GM18507 (cell line): ENCODE results near the gene FREM3.
A peak's percentile ranks its signal among the peaks of the same experiment; 100 is the strongest.
"Not testable (repeated sequence)": the region's sequence is repeated elsewhere in the genome, so short reads cannot be mapped to it uniquely, and the experiment has no call there.

ENCODE experiments used
- DNase-seq: peaks from one replicate; pipeline ENCODE4 v3.0.0; 2011; ENCODE audit warnings: low read depth; ENCODE audit not compliant: insufficient read length; ENCODE audit errors: extremely low spot score
- FAIRE-seq: peaks from 2 replicates; lab custom pipeline; 2011; peaks lifted over from hg19 to GRCh38; lab: Jason Lieb, UNC

The FREM3 gene

GRCh38 chr4:143598816-143599215, 101.7 kb downstream of the FREM3 start:
- FAIRE-seq (no peak), DNase-seq (no peak)

- DNase-seq (no peak), FAIRE-seq (no peak)
These were observed 103.2 kb downstream of the FREM3 start for GRCh38 chr4:143597276-143597675.

DNA sequence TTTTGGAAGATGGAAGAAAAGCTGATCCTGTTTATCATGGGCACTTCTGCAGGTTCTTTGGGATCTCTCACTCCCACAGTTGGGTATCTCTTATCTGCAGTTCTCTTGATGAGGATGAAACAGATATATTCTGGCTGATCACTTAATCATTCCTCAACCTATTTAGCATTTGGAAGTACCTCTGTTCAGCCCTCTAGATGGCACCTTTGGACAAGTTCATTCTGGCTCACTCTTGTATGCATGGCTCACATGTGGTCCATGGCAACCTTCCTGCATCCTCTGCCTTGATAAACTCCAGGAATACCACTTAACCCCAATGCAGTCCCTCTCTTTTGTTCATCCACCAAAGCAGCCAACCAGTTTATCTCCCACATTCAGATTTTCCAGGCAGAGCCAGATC, 112.8 kb downstream of the FREM3 start:
- FAIRE-seq (no peak), DNase-seq (no peak)

- DNase-seq = no peak
- no peak for FAIRE-seq
These were observed 114.4 kb downstream of the FREM3 start for GRCh38 chr4:143586080-143586479.

GRCh38 chr4:143585548-143585947, 114.9 kb downstream of the FREM3 start:
- DNase-seq = no peak
- FAIRE-seq = no peak

DNA sequence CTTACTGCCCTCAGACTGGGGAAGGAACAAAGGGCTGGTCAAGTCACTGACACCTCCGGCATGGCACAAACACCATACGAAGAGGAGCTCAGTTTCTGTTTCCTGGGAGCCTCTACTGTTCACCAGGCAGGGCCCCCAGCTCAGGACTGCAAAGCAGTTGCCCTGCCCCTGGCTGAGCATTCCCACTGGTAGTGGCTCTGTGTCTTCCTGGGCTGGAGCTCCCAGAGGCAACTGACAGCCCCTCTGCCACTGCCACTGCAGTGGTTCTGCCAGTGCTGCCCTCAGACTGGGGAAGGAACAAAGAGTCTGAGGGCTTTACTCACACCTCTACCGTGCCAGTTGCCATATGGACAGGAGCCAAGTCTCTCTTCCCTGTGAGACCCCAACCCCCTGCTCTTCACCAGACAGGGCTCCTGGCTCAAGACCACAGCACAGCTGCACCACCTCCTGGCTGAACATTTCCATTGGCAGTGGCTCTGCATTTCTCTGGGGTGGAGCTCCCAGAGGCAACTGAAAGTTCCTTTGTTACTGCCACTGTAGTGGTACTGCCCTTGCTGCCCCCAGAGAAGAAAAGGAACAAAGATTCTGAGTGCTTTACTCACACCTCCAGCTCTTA, 119.0 kb downstream of the FREM3 start:
- DNase-seq (no peak), FAIRE-seq (no peak)

- no peak for DNase-seq
- no peak for FAIRE-seq
These were observed 125.1 kb downstream of the FREM3 start for GRCh38 chr4:143575331-143575730.

DNA sequence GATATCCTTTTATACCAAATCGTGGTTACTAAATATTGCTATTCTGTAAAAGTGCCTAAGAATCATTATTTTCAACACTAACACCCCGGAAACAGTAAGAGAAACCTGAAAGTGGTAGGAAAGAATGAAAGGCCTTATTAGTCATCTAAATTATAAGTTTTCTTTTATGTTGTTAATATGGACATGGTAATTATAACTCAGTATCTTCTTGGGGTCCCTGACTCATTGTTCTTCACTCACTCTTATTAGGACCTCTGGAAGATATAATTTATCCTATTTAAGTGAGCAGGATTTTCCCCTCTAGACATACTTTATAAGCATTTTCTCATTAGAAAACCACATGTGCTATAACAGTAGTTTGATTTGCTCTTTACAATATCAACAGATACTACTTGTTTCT, 136.0 kb downstream of the FREM3 start:
- FAIRE-seq (no peak), DNase-seq (no peak)

- FAIRE-seq (no peak), DNase-seq (no peak)
These were observed 140.7 kb downstream of the FREM3 start for GRCh38 chr4:143559757-143560147.

- DNase-seq = peak; percentile 53
- FAIRE-seq = peak; percentile 87
These were observed 141.4 kb downstream of the FREM3 start for GRCh38 chr4:143558823-143559756.

DNA sequence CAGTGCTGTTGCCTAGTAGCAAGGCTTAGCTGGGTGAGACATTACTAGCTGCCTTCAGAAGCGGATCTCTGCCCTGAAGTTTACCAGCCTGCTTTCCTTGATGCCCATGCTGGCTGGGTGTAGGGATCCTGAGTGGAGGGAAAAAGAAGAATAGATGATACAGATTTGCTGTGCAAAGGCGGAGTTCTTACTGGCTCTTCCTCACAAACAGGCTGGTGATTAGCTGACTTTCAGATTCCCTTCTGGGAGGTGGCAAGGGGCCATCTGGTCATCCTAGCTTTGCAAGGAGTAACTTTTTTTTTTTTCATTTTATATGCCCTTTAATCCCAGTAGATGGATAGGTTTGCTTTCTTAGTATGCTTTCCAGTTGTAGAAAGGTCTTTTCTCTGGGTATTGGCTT, 142.2 kb downstream of the FREM3 start:
- FAIRE-seq = no peak
- DNase-seq = no peak

DNA sequence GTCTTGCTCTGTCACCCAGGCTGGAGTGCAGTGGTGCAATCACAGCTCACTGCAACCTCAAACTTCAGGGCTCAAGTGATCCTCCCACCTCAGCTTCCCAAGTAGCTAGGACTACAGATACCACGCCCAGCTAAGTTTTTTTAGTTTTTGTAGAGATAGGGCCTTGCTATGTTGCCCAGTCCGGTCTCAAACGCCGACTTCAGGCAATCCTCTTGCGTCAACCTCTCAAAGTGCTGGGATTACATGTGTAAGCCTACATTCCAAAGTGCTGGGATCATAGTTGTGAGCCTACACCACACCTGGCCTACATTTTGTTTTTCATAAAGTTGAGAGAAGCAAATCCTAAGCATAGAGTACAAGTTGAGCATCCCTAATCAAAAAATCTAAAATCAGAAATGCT, 144.8 kb downstream of the FREM3 start:
- FAIRE-seq (no peak), DNase-seq (no peak)

GRCh38 chr4:143554728-143555597, 145.5 kb downstream of the FREM3 start:
- DNase-seq = no peak

DNA sequence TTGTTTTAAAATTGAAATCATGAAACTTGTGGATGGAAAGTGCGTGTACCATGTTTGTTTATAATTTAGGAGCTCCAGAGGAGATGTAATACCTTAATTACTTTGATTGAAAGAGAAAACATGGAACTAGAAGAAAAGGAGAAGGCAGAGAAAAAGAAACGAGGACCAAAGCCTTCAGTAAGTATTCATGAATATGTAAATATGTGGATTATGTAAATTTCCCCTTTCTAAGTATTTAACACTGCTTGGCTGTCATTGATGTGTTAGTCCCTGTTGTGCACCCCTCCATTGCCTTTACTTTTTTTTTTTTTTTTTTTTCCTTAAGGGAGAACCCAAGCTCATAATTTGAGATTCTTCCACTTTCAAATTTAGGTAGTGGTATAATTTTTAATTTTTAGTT, 150.5 kb downstream of the FREM3 start:
- no peak for FAIRE-seq
- no peak for DNase-seq

More at GRCh38 chr4:143554728-143555597, 145.5 kb downstream of the FREM3 start:
- FAIRE-seq = peak; percentile 75

DNA sequence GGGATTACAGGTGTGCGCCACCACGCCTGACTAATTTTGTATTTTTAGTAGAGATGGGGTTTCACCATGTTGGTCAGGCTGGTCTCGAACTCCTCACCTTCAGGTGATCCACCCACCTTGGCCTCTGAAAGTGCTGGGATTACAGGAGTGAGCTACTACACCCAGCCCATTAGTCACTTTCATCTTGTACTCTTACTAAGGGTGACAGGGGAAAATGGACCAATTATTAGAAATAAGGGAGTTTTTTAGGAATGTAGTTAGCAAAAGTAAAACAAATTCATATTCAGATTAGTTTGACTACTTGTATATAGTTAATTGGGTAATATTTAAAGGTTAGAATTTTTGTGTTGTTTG, 160.8 kb downstream of the FREM3 start:
- DNase-seq (no peak), FAIRE-seq (no peak)

GRCh38 chr4:143538979-143539669, 161.4 kb downstream of the FREM3 start:
- DNase-seq (no peak), FAIRE-seq (peak; percentile 15)

DNA sequence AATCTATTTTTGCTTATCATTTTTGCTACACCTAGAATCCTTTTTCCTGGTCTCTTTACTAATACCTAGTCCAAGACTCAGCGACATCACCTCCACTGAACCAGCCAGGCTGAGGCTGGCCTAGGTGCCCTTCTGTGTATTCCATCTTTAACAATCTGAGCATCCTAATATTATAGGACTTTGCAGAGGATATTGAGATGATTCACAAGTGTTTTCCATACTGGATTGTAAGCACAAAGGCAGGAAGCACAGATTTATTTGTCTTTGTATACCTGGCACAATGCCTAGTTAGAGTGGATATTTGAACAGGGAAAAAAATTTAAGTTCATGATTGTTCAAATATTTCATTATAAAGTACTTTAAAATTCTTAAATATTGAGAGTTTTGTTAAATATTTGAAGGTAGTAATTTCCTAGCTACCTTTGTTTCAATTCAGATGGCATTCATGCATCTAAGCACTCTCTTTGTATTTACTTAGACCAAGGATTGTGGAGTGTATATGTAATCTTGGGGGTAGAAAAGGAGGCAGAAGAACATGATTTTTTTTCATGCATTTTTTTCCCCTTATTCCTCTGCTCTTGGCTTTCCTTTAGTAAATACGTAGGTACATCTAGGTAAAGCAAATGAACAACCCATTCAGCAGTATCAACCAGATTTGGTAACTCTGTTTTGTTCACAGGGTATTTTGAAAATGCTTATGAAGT, 168.5 kb downstream of the FREM3 start:
- FAIRE-seq = no peak
- no peak for DNase-seq

- FAIRE-seq = peak; percentile 53
- DNase-seq = no peak
These were observed 169.1 kb downstream of the FREM3 start for GRCh38 chr4:143531380-143531779.

- DNase-seq, FAIRE-seq: not testable (repeated sequence)
These were observed 172.4 kb downstream of the FREM3 start for GRCh38 chr4:143528046-143528445.
